ENCODE results near the gene FOXC1.

FOXC1 gene

DNA sequence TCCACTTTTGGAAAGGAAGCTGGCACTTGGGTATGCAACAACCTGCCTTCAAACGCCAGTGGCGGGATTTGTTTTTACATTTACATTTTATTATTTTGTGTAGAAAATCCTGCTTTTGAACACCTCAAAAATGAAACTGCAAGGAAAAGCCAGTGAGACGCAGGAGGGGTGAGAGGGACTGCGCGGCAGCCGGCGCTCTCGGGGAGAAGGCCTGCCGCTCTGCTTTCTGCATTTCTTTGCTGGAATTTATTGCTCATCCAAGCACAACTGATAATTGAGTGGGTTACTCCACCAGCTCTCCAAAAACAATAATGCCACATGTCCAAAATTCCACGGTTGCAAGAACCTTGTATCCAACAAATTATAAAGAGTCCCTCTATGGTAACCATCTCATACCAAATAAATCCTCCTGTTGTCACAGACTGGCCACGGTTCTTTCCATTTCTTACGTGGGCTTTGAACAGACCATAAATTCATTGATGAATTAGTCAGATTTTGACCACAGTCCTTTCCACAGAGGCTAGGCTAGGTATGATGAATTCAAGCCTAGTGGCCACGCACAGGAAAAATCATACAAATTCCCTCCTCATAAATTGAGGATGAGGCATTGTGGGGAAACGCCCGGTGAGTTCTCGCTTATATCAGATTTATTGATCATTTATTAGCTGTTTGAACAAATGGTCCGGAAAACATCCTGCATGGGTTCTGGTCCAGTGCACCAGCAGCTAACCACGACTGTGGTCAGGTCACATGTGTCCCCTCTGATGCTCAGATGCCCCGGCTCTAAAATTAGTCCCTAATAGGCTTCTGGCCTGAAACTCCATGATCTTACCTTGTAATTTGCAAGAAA is 31.6 kb upstream of the FOXC1 start:
- Histone ChIP-seq H3K9me3 (ENCODE audit: insufficient read depth, low read length, severe bottlenecking) (no peaks in the 10 kb centered on the region), H3K9ac (ENCODE audit: low read depth, low read length) (no peak overlapping the region), H3K27ac (ENCODE audit: low read length) (no peak overlapping the region), H3K4me3 (ENCODE audit: low read depth in 1 of 2, low read length in 2 of 2) (no peak overlapping the region), H3K27me3 (ENCODE audit: insufficient read depth, low read length, poor library complexity) (no peaks in the 10 kb centered on the region), H3K4me1 (ENCODE audit: insufficient read depth, low read length) (peaks cover 14% of the 10 kb centered on the region; the same call in 1 of the 2 replicates), H3K4me2 (ENCODE audit: insufficient read depth, low read length) (no peak overlapping the region), H2AFZ (ENCODE audit: low read depth, low read length) (no peak overlapping the region), H4K20me1 (ENCODE audit: insufficient read depth, low read length) (no peaks in the 10 kb centered on the region), H3K36me3 (ENCODE audit: insufficient read depth, low read length) (no peaks in the 10 kb centered on the region), H3K79me2 (ENCODE audit: insufficient read depth, low read length) (no peaks in the 10 kb centered on the region)
- TF ChIP-seq EZH2 (IDR thresholded peaks at IDR 0.05; ENCODE audit: borderline replicate concordance, low read depth, low read length, severe bottlenecking), result no peak
- TF ChIP-seq, protein P1, sequence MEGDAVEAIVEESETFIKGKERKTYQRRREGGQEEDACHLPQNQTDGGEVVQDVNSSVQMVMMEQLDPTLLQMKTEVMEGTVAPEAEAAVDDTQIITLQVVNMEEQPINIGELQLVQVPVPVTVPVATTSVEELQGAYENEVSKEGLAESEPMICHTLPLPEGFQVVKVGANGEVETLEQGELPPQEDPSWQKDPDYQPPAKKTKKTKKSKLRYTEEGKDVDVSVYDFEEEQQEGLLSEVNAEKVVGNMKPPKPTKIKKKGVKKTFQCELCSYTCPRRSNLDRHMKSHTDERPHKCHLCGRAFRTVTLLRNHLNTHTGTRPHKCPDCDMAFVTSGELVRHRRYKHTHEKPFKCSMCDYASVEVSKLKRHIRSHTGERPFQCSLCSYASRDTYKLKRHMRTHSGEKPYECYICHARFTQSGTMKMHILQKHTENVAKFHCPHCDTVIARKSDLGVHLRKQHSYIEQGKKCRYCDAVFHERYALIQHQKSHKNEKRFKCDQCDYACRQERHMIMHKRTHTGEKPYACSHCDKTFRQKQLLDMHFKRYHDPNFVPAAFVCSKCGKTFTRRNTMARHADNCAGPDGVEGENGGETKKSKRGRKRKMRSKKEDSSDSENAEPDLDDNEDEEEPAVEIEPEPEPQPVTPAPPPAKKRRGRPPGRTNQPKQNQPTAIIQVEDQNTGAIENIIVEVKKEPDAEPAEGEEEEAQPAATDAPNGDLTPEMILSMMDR (IDR thresholded peaks at IDR 0.05; ENCODE audit: borderline replicate concordance, extremely low read depth, low read length, poor library complexity, severe bottlenecking), result no peak
- ATAC-seq (ENCODE audit: insufficient read depth, low read depth) (no peak), DNase-seq (no peak)

DNA sequence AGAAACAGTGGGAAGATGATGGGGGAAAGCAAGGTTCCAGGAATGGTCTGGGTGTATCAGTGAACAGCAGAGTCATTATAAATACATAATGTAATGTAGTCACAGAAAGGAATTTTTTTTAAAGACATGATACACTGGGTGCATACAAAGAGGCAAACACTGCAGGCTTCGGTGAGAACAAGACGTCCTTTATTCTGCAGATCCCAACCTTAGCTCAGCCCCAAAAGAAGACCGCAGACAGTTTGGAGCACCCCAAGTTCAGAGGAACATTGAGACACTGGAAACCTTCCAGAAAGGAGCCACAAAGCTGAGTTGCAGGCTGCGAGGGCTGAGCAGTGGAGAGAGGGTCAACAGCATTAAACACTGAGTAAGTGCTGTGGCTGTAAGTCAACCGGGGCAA is 30.6 kb upstream of the FOXC1 start:
- Histone ChIP-seq H3K36me3 (ENCODE audit: insufficient read depth, low read length) (no peaks in the 10 kb centered on the region), H2AFZ (ENCODE audit: low read depth, low read length) (no peak overlapping the region)

DNA sequence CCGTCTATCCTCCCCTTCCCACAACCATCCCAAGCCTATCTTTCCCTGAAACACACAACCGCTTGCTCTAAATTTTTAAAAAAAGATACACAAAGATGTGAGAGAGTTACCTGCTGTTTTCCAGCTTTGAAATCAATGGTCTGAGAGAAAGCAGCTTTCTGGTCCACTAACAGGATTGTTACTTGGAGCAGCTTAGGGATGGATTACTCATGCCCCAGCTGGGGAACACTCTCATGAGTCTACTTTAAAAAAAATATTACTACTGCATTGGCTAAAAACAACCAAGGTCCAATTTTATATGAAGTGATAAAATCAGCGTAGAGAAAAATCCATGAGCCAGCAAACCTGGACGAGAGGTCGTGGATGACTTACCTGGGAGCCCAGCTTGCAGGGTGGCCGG is 29.6 kb upstream of the FOXC1 start:
- H3K4me1 ChIP-seq (ENCODE audit: insufficient read depth, low read length), result peaks cover 4% of the 10 kb centered on the region; the same call in 1 of the 2 replicates
- ATAC-seq (ENCODE audit: insufficient read depth, low read depth) (no peak), DNase-seq (no peak)
- H2AFZ ChIP-seq (ENCODE audit: low read depth, low read length), result no peak overlapping the region
- H3K27ac ChIP-seq (ENCODE audit: low read length), result no peak overlapping the region
- no peak overlapping the region for H3K4me3 ChIP-seq (ENCODE audit: low read depth in 1 of 2, low read length in 2 of 2)
- TF ChIP-seq, protein P1 (IDR thresholded peaks at IDR 0.05; ENCODE audit: borderline replicate concordance, extremely low read depth, low read length, poor library complexity, severe bottlenecking), result no peak
- TF ChIP-seq EZH2 (IDR thresholded peaks at IDR 0.05; ENCODE audit: borderline replicate concordance, low read depth, low read length, severe bottlenecking), result no peak
- no peaks in the 10 kb centered on the region for H3K9me3 ChIP-seq (ENCODE audit: insufficient read depth, low read length, severe bottlenecking)
- no peaks in the 10 kb centered on the region for H3K27me3 ChIP-seq (ENCODE audit: insufficient read depth, low read length, poor library complexity)
- no peak overlapping the region for H3K9ac ChIP-seq (ENCODE audit: low read depth, low read length)
- no peaks in the 10 kb centered on the region for H3K79me2 ChIP-seq (ENCODE audit: insufficient read depth, low read length)
- H3K4me2 ChIP-seq (ENCODE audit: insufficient read depth, low read length), result no peak overlapping the region
- H4K20me1 ChIP-seq (ENCODE audit: insufficient read depth, low read length), result no peaks in the 10 kb centered on the region
- H3K36me3 ChIP-seq (ENCODE audit: insufficient read depth, low read length), result no peaks in the 10 kb centered on the region

More for the DNA sequence above, 30.6 kb upstream of the FOXC1 start:
- H4K20me1 ChIP-seq (ENCODE audit: insufficient read depth, low read length), result no peaks in the 10 kb centered on the region
- no peak for DNase-seq
- peaks cover 14% of the 10 kb centered on the region; the same call in 1 of the 2 replicates for H3K4me1 ChIP-seq (ENCODE audit: insufficient read depth, low read length)
- H3K9me3 ChIP-seq (ENCODE audit: insufficient read depth, low read length, severe bottlenecking), result no peaks in the 10 kb centered on the region
- ATAC-seq (ENCODE audit: insufficient read depth, low read depth), result no peak
- H3K79me2 ChIP-seq (ENCODE audit: insufficient read depth, low read length), result no peaks in the 10 kb centered on the region
- H3K4me3 ChIP-seq (ENCODE audit: low read depth in 1 of 2, low read length in 2 of 2), result no peak overlapping the region
- no peaks in the 10 kb centered on the region for H3K27me3 ChIP-seq (ENCODE audit: insufficient read depth, low read length, poor library complexity)
- H3K9ac ChIP-seq (ENCODE audit: low read depth, low read length), result no peak overlapping the region
- TF ChIP-seq, protein P1 (IDR thresholded peaks at IDR 0.05; ENCODE audit: borderline replicate concordance, extremely low read depth, low read length, poor library complexity, severe bottlenecking), result no peak
- H3K27ac ChIP-seq (ENCODE audit: low read length), result no peak overlapping the region
- H3K4me2 ChIP-seq (ENCODE audit: insufficient read depth, low read length), result no peak overlapping the region
